IMR-90 (cell line): ENCODE measurements around the gene IDH3A. TPM values are rescaled to one million over a fixed set of nuclear protein-coding genes. Genes with fewer than 3 reads are reported as not detected.

Source experiments
- ATAC-seq: fragments of 200-7000 bp; cut with Tn5 transposase; 2 replicates; pipeline ENCODE4 v1.9.1; 2020; ENCODE audit warnings: low read depth, mild to moderate bottlenecking, moderate library complexity
- BruUV-seq: library from RNA; stranded (reverse); fragments of 400-500 nt; replicated peaks from 2 replicates; lab custom pipeline; 2021; lab: Mats Ljungman, UMichigan
- CTCF ChIA-PET: fragments of 300-600 bp; formaldehyde crosslinking; extraction: SDS; loops from one replicate; lab custom pipeline; 2021; ENCODE audit warnings: antibody characterized with exemption; lab: Yijun Ruan, JAX
- POLR2A ChIA-PET: fragments of 300-600 bp; sonication (Branson Sonifier 250); formaldehyde crosslinking; loops from one replicate; lab custom pipeline; 2022; ENCODE audit warnings: antibody characterized with exemption; ENCODE audit not compliant: unreplicated experiment; lab: Charles Lee
- DNase-seq: peaks from one replicate; pipeline ENCODE4 v3.0.0; 2013
- H2AFZ ChIP-seq: replicated peaks from 2 replicates; pipeline ENCODE3; 2013; ENCODE audit warnings: low read length, mild to moderate bottlenecking; ENCODE audit not compliant: poor library complexity
- H2AK5ac ChIP-seq: 2 replicates; pipeline ENCODE4 v1.6.1; 2013; ENCODE audit warnings: low read depth, low read length, inconsistent platforms
- H2AK9ac ChIP-seq: replicated peaks from 2 replicates; pipeline ENCODE3; 2013; ENCODE audit warnings: mild to moderate bottlenecking, low read depth, low read length, moderate library complexity; ENCODE audit not compliant: poor library complexity
- H2BK120ac ChIP-seq: 2 replicates; pipeline ENCODE4 v1.6.1; 2013; ENCODE audit warnings: low read depth, low read length, inconsistent platforms
- H2BK15ac ChIP-seq: 3 replicates; pipeline ENCODE4 v1.6.1; 2013; ENCODE audit warnings: low read depth, low read length, inconsistent platforms
- H2BK20ac ChIP-seq: 2 replicates; pipeline ENCODE4 v1.6.1; 2013; ENCODE audit warnings: low read depth, mild to moderate bottlenecking, inconsistent platforms, low read length, moderate library complexity
- H2BK5ac ChIP-seq: 2 replicates; pipeline ENCODE4 v1.6.1; 2013; ENCODE audit warnings: mild to moderate bottlenecking, low read depth, low read length, inconsistent platforms; ENCODE audit not compliant: poor library complexity, severe bottlenecking
- H3K14ac ChIP-seq: replicated peaks from 2 replicates; pipeline ENCODE4 v1.6.1; 2013; ENCODE audit warnings: low read depth, low read length, inconsistent platforms
- H3K18ac ChIP-seq: 2 replicates; pipeline ENCODE4 v1.6.1; 2013; ENCODE audit warnings: low read depth, low read length, control low read depth
- H3K23ac ChIP-seq: 2 replicates; pipeline ENCODE4 v1.6.1; 2013; ENCODE audit warnings: low read depth, low read length, inconsistent platforms
- H3K27ac ChIP-seq: 2 replicates; pipeline ENCODE4 v1.5.1; 2013; ENCODE audit warnings: mild to moderate bottlenecking, control low read depth, low read length; ENCODE audit not compliant: insufficient read depth
- H3K27me3 ChIP-seq: 2 replicates; pipeline ENCODE4 v1.6.1; 2013; ENCODE audit warnings: low read length; ENCODE audit not compliant: control insufficient read depth, insufficient read depth
- H3K36me3 ChIP-seq: 2 replicates; pipeline ENCODE4 v1.6.1; 2013; ENCODE audit warnings: low read length, mixed read lengths; ENCODE audit not compliant: control insufficient read depth, insufficient read depth
- H3K4ac ChIP-seq: 2 replicates; pipeline ENCODE4 v1.6.1; 2013; ENCODE audit warnings: low read depth, low read length, inconsistent platforms
- H3K4me1 ChIP-seq: 2 replicates; pipeline ENCODE4 v1.6.1; 2013; ENCODE audit warnings: low read length, mixed read lengths; ENCODE audit not compliant: control insufficient read depth, insufficient read depth
- H3K4me2 ChIP-seq: 2 replicates; pipeline ENCODE4 v1.6.1; 2013; ENCODE audit warnings: low read depth, mild to moderate bottlenecking, control low read depth, low read length, moderate library complexity
- H3K4me3 ChIP-seq: 2 replicates; pipeline ENCODE4 v1.5.1; 2013; ENCODE audit warnings: low read depth, mild to moderate bottlenecking, control low read depth, low read length, moderate library complexity; ENCODE audit not compliant: insufficient read depth
- H3K56ac ChIP-seq: 2 replicates; pipeline ENCODE4 v1.6.1; 2013; ENCODE audit warnings: low read length, inconsistent platforms; ENCODE audit not compliant: insufficient read depth; ENCODE audit errors: extremely low read depth
- H3K79me1 ChIP-seq, 2 experiments: 2 replicates each; pipeline ENCODE4 v1.6.1; 2013; ENCODE audit warnings: low read length in 2 of 2, inconsistent platforms in 1 of 2, low read depth in 1 of 2
- H3K9ac ChIP-seq: 2 replicates; pipeline ENCODE4 v1.6.1; 2013; ENCODE audit warnings: low read depth, low read length, control low read depth
- H3K9me1 ChIP-seq: 2 replicates; pipeline ENCODE4 v1.6.1; 2013; ENCODE audit warnings: low read length, inconsistent platforms; ENCODE audit not compliant: insufficient read depth
- H3K9me3 ChIP-seq: 2 replicates; pipeline ENCODE4 v1.6.1; 2013; ENCODE audit warnings: low read length; ENCODE audit not compliant: control insufficient read depth, insufficient read depth
- H4K20me1 ChIP-seq: 2 replicates; pipeline ENCODE4 v1.6.1; 2013; ENCODE audit warnings: low read length, inconsistent platforms; ENCODE audit not compliant: insufficient read depth
- H4K5ac ChIP-seq: 2 replicates; pipeline ENCODE4 v1.6.1; 2013; ENCODE audit warnings: mild to moderate bottlenecking, low read depth, low read length, control low read depth
- H4K8ac ChIP-seq, 2 experiments: 2 replicates each; pipeline ENCODE4 v1.6.1; 2013; ENCODE audit warnings: low read depth in 2 of 2, low read length in 2 of 2, control low read depth in 1 of 2, inconsistent platforms in 1 of 2
- H4K91ac ChIP-seq: 2 replicates; pipeline ENCODE4 v1.6.1; 2013; ENCODE audit warnings: low read depth, low read length, inconsistent platforms; ENCODE audit not compliant: insufficient read depth
- BHLHE40 ChIP-seq: fragments of 150-350 bp; IDR thresholded peaks from 2 replicates; pipeline ENCODE4 v1.6.1; 2016; ENCODE audit warnings: mild to moderate bottlenecking, low read depth, low read length
- CEBPB ChIP-seq: IDR thresholded peaks from 2 replicates; pipeline ENCODE4 v1.6.1; 2012; ENCODE audit warnings: low read depth, low read length, improper control_type of control experiment
- CHD1 ChIP-seq: IDR thresholded peaks from 2 replicates; pipeline ENCODE4 v1.6.1; 2012; ENCODE audit warnings: low read depth, low read length, improper control_type of control experiment
- FOS ChIP-seq: fragments of 150-350 bp; IDR thresholded peaks from 2 replicates; pipeline ENCODE4 v1.6.1; 2016; ENCODE audit warnings: low read depth, low read length
- MAFK ChIP-seq: IDR thresholded peaks from 2 replicates; pipeline ENCODE4 v1.6.1; 2012; ENCODE audit warnings: low read depth, low read length, improper control_type of control experiment
- MAZ ChIP-seq: IDR thresholded peaks from 2 replicates; pipeline ENCODE4 v1.6.1; 2012; ENCODE audit warnings: low read depth, mild to moderate bottlenecking, low read length, improper control_type of control experiment, moderate library complexity, borderline replicate concordance
- MXI1 ChIP-seq: IDR thresholded peaks from 2 replicates; pipeline ENCODE4 v1.6.1; 2012; ENCODE audit warnings: low read depth, mild to moderate bottlenecking, low read length, moderate library complexity, borderline replicate concordance
- NFE2L2 ChIP-seq: fragments of 150-350 bp; IDR thresholded peaks from 2 replicates; pipeline ENCODE4 v1.6.1; 2016; ENCODE audit warnings: low read depth, mild to moderate bottlenecking, low read length
- POLR2A ChIP-seq: IDR thresholded peaks from 2 replicates; pipeline ENCODE4 v1.6.1; 2012; ENCODE audit warnings: mild to moderate bottlenecking, low read depth, low read length
- RAD21 ChIP-seq: IDR thresholded peaks from 2 replicates; pipeline ENCODE4 v1.6.1; 2012; ENCODE audit warnings: low read length, improper control_type of control experiment
- RCOR1 ChIP-seq: IDR thresholded peaks from 2 replicates; pipeline ENCODE4 v1.6.1; 2012; ENCODE audit warnings: mild to moderate bottlenecking, low read length, improper control_type of control experiment; ENCODE audit not compliant: insufficient replicate concordance
- RFX5 ChIP-seq: IDR thresholded peaks from 2 replicates; pipeline ENCODE4 v1.8.0; 2012; ENCODE audit warnings: low read depth, mild to moderate bottlenecking, low read length, moderate library complexity
- SMC3 ChIP-seq: fragments of 150-350 bp; IDR thresholded peaks from 2 replicates; pipeline ENCODE4 v1.6.1; 2016; ENCODE audit warnings: low read depth, mild to moderate bottlenecking, antibody characterized with exemption, low read length, moderate library complexity
- WGBS, 2 experiments: methylation state at CpG; one replicate each; pipeline versions ENCODE4 v1.1.5 to v1.1.7; 2013; ENCODE audit warnings: missing lambda C conversion rate in 2 of 2; ENCODE audit not compliant: insufficient read length in 1 of 2; ENCODE audit errors: extremely low coverage in 2 of 2; 5-methylcytosine and 5-hydroxymethylcytosine counted together
- dilution Hi-C: fragments of 300-500 bp; cut with HindIII; formaldehyde crosslinking; loops from one replicate; pipeline ENCODE4 v1.14.3; 2018; ENCODE audit warnings: low sequenced_read_pairs; ENCODE audit not compliant: unreplicated experiment
- in situ Hi-C: fragments of 300-500 bp; cut with MboI; formaldehyde crosslinking; loops from 3 replicates; pipeline ENCODE4 v1.14.3; 2019; ENCODE audit warnings: low sequenced_read_pairs, inconsistent platforms, mixed read lengths
- intact Hi-C: fragments of 100-400 bp; cut with micrococcal nuclease; formaldehyde crosslinking; loops from 2 replicates; pipeline ENCODE4 v1.10.0; 2022
- polyA plus RNA-seq, 3 experiments: library from polyadenylated mRNA; depleted of rRNA; stranded (reverse); fragments of >200 nt; gene quantifications; 2 replicates each; pipeline ENCODE4 v1.2.3, GENCODE V29; 2012; ENCODE audit warnings: low replicate concordance in 1 of 3
- total RNA-seq: library from RNA; depleted of rRNA; stranded (reverse); fragments of >200 nt; gene quantifications from 2 replicates; pipeline ENCODE4 v1.2.3, GENCODE V29; 2012
- TF ChIP-seq, protein P1 (sequence below): fragments of 150-350 bp; IDR thresholded peaks from 2 replicates; pipeline ENCODE4 v1.6.1; 2017; ENCODE audit warnings: mild to moderate bottlenecking, antibody characterized with exemption, low read length, low read depth
- TF ChIP-seq, protein P2 (sequence below): conservative IDR thresholded peaks from 2 replicates; pipeline ENCODE4 v1.5.1; 2012; ENCODE audit warnings: mild to moderate bottlenecking, low read depth, low read length, improper control_type of control experiment
- TF ChIP-seq, protein P3 (sequence below): fragments of 150-350 bp; IDR thresholded peaks from 2 replicates; pipeline ENCODE4 v1.6.1; 2016; ENCODE audit warnings: low read depth, mild to moderate bottlenecking, low read length, moderate library complexity, borderline replicate concordance

The IDH3A gene
- total and polyA plus RNA-seq, 2 of the 4 experiments (the other 2 are of a cell fraction): 34.5 to 47.7 TPM

DNA sequence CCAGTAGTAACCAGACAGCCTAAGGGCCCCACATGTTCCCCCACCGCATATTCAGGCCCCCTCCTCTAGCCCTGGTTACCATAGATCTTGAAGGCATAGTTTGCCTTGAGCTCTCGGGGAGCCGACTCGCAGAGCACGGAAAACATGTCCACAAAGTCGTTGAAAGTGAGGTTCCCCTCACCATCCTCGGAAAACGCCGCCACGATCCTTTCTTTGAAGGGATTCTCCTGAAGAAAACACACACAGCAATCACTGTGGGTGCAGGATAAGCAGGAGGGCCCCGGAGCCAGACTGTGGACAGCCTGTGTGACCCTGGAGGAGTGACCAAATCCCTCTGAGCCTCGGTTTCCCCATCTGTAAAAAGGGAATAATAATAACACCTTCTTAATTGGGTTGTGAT is 40.0 kb upstream of the IDH3A start:
- no peak overlapping the region for H2BK120ac ChIP-seq
- no peaks in the 10 kb centered on the region; the same call in 1 of the 2 replicates for H3K27me3 ChIP-seq
- no peak overlapping the region for H3K9ac ChIP-seq
- BruUV-seq: no TSS peak
- dilution Hi-C loops (no loop called here), in situ Hi-C loops (loop anchor here (5.0 kb wide), 1 partner anchor 142 kb away; no protein-coding TSS in a partner anchor), intact Hi-C loops (loop anchor here (2.0 kb wide), 2 partner anchors 104 to 150 kb away; no protein-coding TSS in a partner anchor)
- H3K4me2 ChIP-seq: no peak overlapping the region
- H3K4me3 ChIP-seq: no peak overlapping the region
- peak overlapping the region; percentile 33; the same call in 1 of the 2 replicates for H2AK5ac ChIP-seq
- no peak overlapping the region for H3K18ac ChIP-seq
- no peak overlapping the region for H3K27ac ChIP-seq
- H2BK15ac ChIP-seq: no peak overlapping the region
- H3K36me3 ChIP-seq: no peaks in the 10 kb centered on the region
- H2AFZ ChIP-seq: no peak overlapping the region
- no peak overlapping the region for H3K14ac ChIP-seq
- H4K5ac ChIP-seq: no peak overlapping the region
- H2BK5ac ChIP-seq: no peak overlapping the region
- H3K56ac ChIP-seq: no peak overlapping the region
- no peak overlapping the region for H2BK20ac ChIP-seq
- TF ChIP-seq POLR2A (no peak), SMC3 (no peak), CHD1 (no peak), MXI1 (no peak), NFE2L2 (no peak), FOS (no peak), BHLHE40 (no peak), CEBPB (no peak), RFX5 (no peak), MAFK (no peak), RAD21 (no peak), MAZ (no peak), RCOR1 (no peak)
- TF ChIP-seq, protein P1, sequence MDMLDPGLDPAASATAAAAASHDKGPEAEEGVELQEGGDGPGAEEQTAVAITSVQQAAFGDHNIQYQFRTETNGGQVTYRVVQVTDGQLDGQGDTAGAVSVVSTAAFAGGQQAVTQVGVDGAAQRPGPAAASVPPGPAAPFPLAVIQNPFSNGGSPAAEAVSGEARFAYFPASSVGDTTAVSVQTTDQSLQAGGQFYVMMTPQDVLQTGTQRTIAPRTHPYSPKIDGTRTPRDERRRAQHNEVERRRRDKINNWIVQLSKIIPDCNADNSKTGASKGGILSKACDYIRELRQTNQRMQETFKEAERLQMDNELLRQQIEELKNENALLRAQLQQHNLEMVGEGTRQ: no peak
- TF ChIP-seq, protein P2, sequence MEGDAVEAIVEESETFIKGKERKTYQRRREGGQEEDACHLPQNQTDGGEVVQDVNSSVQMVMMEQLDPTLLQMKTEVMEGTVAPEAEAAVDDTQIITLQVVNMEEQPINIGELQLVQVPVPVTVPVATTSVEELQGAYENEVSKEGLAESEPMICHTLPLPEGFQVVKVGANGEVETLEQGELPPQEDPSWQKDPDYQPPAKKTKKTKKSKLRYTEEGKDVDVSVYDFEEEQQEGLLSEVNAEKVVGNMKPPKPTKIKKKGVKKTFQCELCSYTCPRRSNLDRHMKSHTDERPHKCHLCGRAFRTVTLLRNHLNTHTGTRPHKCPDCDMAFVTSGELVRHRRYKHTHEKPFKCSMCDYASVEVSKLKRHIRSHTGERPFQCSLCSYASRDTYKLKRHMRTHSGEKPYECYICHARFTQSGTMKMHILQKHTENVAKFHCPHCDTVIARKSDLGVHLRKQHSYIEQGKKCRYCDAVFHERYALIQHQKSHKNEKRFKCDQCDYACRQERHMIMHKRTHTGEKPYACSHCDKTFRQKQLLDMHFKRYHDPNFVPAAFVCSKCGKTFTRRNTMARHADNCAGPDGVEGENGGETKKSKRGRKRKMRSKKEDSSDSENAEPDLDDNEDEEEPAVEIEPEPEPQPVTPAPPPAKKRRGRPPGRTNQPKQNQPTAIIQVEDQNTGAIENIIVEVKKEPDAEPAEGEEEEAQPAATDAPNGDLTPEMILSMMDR: no peak
- TF ChIP-seq, protein P3, sequence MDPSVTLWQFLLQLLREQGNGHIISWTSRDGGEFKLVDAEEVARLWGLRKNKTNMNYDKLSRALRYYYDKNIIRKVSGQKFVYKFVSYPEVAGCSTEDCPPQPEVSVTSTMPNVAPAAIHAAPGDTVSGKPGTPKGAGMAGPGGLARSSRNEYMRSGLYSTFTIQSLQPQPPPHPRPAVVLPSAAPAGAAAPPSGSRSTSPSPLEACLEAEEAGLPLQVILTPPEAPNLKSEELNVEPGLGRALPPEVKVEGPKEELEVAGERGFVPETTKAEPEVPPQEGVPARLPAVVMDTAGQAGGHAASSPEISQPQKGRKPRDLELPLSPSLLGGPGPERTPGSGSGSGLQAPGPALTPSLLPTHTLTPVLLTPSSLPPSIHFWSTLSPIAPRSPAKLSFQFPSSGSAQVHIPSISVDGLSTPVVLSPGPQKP: no peak
- ATAC-seq (no peak), DNase-seq (no peak)
- no peak overlapping the region for H4K91ac ChIP-seq
- H3K9me1 ChIP-seq: no peaks in the 10 kb centered on the region
- peaks cover 11% of the 10 kb centered on the region; the same call in 1 of the 2 replicates for H4K20me1 ChIP-seq
- H4K8ac ChIP-seq: no peak overlapping the region
- no peaks in the 10 kb centered on the region for H3K9me3 ChIP-seq
- peaks cover 2% of the 10 kb centered on the region; the same call in 1 of the 2 replicates for H3K4me1 ChIP-seq
- POLR2A ChIA-PET: no interaction called here
- CTCF ChIA-PET: interaction anchor here (0.6 to 2.3 kb wide), 8 partner anchors 16 to 150 kb away, joined by 3 to 27 read pairs (median 8); partner anchors contain the start of gene SH2D7
- no peak overlapping the region for H2AK9ac ChIP-seq
- no peak overlapping the region for H3K4ac ChIP-seq
- WGBS, 2 experiments: 100% methylated on average over 3 of the region's 12 CpGs; no CpG with 5 or more reads in 1 of the 2 experiments
- no peak overlapping the region for H3K23ac ChIP-seq
- H3K79me1 ChIP-seq: no peaks in the 10 kb centered on the region
